ENCODE data around the gene PADI2. TPM values are rescaled to one million over a fixed set of nuclear protein-coding genes. Genes with fewer than 3 reads are reported as not detected.
"Not testable (repeated sequence)": the region's sequence is repeated elsewhere in the genome, so short reads cannot be mapped to it uniquely, and the experiment has no call there.

The PADI2 gene
- total RNA-seq, 2 donors from 2014 or later: 0.52 to 0.63 TPM

DNA sequence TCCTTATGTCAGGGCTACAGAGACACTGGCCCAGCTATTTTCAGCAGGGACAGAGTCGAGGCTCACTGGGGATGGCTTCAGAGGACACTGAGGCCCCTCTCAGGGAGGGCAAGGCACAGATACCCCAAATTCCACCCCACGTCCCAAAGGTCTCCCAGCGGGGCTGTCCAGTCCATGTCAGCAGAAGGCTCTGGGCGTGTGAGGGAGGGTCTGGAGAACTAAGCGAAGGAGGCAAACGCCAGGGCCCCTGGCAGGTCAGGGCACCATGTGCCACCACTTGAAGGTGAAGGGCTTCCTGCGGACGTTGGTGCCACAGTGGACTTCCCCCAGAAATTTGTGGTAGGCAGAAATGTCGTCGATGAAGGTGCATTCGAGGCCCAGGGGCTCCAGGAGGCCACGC, 50.5 kb downstream of the PADI2 start:
- no peak for DNase-seq (ENCODE audit: low spot score)
- Histone ChIP-seq H3K36me3 (no peaks in the 10 kb centered on the region), H3K4me3 (no peak overlapping the region), H3K4me1 (peaks cover 0 to 4% of the 10 kb centered on the region in 2 donors), H3K9me3 (peaks cover 0 to 8% of the 10 kb centered on the region in 2 donors), H3K27me3 (no peaks in the 10 kb centered on the region), H3K27ac (no peak overlapping the region)
- TF ChIP-seq, protein P1, sequence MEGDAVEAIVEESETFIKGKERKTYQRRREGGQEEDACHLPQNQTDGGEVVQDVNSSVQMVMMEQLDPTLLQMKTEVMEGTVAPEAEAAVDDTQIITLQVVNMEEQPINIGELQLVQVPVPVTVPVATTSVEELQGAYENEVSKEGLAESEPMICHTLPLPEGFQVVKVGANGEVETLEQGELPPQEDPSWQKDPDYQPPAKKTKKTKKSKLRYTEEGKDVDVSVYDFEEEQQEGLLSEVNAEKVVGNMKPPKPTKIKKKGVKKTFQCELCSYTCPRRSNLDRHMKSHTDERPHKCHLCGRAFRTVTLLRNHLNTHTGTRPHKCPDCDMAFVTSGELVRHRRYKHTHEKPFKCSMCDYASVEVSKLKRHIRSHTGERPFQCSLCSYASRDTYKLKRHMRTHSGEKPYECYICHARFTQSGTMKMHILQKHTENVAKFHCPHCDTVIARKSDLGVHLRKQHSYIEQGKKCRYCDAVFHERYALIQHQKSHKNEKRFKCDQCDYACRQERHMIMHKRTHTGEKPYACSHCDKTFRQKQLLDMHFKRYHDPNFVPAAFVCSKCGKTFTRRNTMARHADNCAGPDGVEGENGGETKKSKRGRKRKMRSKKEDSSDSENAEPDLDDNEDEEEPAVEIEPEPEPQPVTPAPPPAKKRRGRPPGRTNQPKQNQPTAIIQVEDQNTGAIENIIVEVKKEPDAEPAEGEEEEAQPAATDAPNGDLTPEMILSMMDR (IDR thresholded peaks at IDR 0.05): no peak

DNA sequence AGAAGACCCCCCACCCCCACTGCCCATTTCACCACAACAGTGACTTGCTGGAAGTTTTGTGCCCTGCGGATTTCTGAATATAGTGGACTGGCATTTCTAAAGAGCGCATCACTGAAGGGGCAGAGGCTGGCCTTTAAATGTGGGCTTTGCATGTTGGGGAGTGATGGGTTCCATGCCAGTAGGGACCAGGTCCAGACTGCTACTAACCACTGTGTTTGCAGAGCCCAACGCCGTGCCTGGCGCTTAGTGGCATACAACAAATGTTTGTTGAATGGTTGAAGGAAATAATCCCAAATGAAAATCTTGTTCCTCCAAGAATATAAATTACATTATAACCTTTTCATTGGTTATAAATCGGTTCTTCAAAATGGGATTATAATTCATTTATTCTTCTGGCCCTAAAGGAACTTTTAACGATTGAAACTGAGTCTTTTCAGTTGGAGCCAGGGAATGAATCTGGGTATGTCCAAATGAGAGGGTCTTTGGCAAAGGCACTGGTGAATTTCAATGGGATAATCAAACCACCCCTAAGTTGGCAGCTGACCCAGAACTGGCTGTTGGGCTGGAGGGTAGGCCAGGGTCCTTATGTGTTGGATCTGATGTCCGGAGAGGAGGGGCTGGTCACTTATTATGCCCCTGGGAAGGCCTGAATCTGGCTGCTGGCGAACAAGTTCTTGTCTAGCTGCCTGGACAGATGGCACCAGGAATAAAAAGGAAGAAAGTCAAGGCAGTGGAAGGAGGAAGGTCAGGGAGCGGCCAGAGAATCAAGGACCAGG, 51.6 kb downstream of the PADI2 start:
- Histone ChIP-seq H3K27ac (no peak overlapping the region), H3K36me3 (no peaks in the 10 kb centered on the region), H3K4me1 (peaks cover 0 to 7% of the 10 kb centered on the region in 2 donors), H3K9me3 (peaks cover 0 to 8% of the 10 kb centered on the region in 2 donors), H3K27me3 (no peaks in the 10 kb centered on the region), H3K4me3 (no peak overlapping the region)
- DNase-seq (ENCODE audit: low spot score): no peak
- TF ChIP-seq, protein P1 (IDR thresholded peaks at IDR 0.05): no peak

DNA sequence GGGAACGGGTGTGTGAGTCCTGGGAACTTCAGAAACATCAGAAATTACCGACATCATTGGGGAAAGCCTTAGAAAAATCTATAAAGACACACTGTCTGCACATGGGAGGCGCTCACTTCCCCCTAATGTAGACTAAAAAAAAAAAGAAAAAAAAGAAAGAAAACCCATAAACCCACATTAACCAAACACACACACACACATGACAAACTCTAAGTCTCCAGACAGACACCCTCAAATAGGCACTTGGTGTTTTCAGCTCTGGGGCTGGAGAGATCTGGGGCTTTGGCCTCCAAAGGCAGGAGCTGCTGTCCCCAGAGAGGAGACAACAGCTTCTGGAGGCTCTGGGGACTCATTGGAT, 52.2 kb downstream of the PADI2 start:
- peaks cover 0 to 7% of the 10 kb centered on the region in 2 donors for H3K4me1 ChIP-seq
- no peak overlapping the region for H3K27ac ChIP-seq
- H3K4me3 ChIP-seq: no peak overlapping the region
- H3K36me3 ChIP-seq: no peaks in the 10 kb centered on the region
- H3K27me3 ChIP-seq: no peaks in the 10 kb centered on the region
- TF ChIP-seq, protein P1 (IDR thresholded peaks at IDR 0.05): no peak
- peaks cover 0 to 8% of the 10 kb centered on the region in 2 donors for H3K9me3 ChIP-seq
- DNase-seq (ENCODE audit: low spot score): no peak

DNA sequence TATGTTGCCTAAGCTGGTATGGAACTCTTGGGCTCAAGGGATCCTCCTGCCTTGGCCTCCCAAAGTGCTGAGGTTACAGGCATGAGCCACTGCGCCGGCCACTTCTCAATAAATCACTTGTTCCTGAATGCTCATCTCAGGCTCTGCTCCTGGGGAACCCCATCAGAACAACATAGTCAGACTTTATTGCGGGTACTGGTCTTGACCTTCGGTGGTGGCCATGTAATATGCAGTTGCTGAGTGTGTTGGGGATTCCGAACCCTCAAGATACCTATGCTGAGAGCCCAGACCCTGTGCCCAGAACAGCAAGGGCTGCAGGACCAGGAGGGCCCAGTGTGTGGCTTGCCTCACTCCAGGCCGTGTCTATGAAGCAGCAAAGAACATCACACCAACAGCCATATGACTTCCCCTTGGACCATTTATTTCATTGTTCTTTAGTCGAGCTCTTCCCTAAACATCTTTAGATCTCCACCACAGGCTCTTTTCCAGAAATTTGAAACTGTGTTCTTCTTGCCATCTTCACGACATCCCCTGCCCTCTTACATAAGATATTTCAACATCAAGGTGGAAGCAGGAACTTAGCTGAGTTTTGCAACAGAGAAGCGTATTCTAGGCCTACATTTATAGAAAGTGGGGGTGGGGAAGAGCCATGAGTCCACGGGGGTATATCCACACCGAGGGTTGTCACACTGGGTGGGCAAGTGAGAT, 52.7 kb downstream of the PADI2 start:
- TF ChIP-seq, protein P1 (IDR thresholded peaks at IDR 0.05): no peak
- Histone ChIP-seq H3K9me3 (peaks cover 0 to 8% of the 10 kb centered on the region in 2 donors), H3K27ac (no peak overlapping the region), H3K4me3 (no peak overlapping the region), H3K36me3 (no peaks in the 10 kb centered on the region), H3K4me1 (peaks cover 0 to 7% of the 10 kb centered on the region in 2 donors), H3K27me3 (no peaks in the 10 kb centered on the region)
- DNase-seq (ENCODE audit: low spot score): no peak

DNA sequence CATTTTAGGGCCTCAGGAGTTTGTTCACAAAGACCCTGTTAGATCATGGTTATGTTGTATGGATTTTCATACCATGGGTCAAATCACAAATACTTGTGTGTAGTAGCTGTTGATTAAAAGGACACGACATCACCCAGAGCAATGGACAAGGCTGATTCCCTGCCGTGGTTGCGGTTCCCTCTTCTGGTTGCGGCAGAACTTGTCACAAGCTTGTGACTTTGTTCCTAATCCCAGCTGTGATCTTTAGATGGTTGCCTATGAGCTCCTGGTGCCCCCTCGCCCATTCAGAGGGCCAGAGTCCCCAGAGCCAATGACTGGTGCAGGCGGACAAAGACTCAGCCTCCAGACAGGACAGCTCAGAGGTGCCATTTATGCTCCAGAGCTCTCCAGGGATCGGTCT, 53.6 kb downstream of the PADI2 start:
- Histone ChIP-seq H3K27ac (no peak overlapping the region), H3K36me3 (no peaks in the 10 kb centered on the region), H3K9me3 (peaks cover 0 to 8% of the 10 kb centered on the region in 2 donors), H3K27me3 (no peaks in the 10 kb centered on the region), H3K4me3 (no peak overlapping the region), H3K4me1 (peaks cover 0 to 7% of the 10 kb centered on the region in 2 donors)
- DNase-seq (ENCODE audit: low spot score): no peak
- TF ChIP-seq, protein P1 (IDR thresholded peaks at IDR 0.05): no peak

DNA sequence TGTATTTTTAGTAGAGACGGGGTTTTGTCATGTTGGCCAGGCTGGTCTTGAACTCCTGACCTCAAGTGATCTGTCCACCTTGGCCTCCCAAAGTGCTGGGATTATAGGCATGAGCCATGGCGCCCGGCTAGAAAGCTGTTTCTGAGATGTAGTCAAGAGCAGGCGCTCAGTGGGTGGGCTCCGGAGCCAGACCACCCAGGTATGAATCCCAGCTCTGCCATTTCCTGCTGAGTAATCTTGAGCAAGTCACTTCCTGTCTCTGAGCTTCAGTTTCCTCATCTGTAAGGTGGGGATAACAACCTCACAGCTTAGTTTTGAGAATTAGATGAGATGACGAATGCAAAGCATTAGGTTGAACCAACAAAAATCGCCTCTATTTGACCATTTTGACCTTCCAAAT, 56.5 kb downstream of the PADI2 start:
- not testable (repeated sequence) for H3K27me3 ChIP-seq; H3K9me3 ChIP-seq; H3K36me3 ChIP-seq; H3K4me1 ChIP-seq; DNase-seq (ENCODE audit: low spot score); H3K4me3 ChIP-seq; H3K27ac ChIP-seq
